Measurements from ENCODE around the gene OR52W1.

OR52W1 gene

DNA sequence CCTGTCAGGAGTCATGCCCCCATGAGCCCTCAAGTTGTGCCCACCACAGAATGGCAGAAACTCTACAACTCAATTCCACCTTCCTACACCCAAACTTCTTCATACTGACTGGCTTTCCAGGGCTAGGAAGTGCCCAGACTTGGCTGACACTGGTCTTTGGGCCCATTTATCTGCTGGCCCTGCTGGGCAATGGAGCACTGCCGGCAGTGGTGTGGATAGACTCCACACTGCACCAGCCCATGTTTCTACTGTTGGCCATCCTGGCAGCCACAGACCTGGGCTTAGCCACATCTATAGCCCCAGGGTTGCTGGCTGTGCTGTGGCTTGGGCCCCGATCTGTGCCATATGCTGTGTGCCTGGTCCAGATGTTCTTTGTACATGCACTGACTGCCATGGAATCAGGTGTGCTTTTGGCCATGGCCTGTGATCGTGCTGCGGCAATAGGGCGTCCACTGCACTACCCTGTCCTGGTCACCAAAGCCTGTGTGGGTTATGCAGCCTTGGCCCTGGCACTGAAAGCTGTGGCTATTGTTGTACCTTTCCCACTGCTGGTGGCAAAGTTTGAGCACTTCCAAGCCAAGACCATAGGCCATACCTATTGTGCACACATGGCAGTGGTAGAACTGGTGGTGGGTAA is at the start of gene OR52W1:
Gene OR52W1 (plus strand): TSS at position 51 of the 637 bp plus-strand sequence. CDS start 0 bp downstream, at position 51.
- in situ Hi-C loops (cut with MboI; ENCODE audit: low sequenced_read_pairs): no loop called here

GRCh38 chr11:6151117-6151516 is 47.9 kb upstream of the OR52W1 start:
- in situ Hi-C loops (cut with MboI; ENCODE audit: low sequenced_read_pairs): no loop called here

DNA sequence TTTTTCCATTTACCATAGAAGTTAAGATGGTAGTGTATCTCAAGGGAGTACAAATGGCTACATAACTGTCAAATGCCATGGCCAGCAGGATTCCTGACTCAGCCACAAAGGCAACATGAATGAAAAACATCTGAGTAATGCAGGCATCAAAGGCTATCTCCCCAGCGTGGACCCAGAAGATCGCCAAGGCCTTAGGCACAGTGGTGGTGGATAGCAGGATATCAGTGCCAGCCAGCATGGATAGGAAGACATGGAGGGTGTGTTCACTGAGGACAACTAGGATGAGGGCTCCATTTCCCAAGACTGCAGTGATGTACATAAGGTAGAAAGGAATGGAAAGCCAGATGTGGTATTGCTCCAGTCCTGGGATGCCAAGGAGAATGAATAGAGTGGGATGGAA is 46.9 kb upstream of the OR52W1 start:
- in situ Hi-C loops (cut with MboI; ENCODE audit: low sequenced_read_pairs): no loop called here

DNA sequence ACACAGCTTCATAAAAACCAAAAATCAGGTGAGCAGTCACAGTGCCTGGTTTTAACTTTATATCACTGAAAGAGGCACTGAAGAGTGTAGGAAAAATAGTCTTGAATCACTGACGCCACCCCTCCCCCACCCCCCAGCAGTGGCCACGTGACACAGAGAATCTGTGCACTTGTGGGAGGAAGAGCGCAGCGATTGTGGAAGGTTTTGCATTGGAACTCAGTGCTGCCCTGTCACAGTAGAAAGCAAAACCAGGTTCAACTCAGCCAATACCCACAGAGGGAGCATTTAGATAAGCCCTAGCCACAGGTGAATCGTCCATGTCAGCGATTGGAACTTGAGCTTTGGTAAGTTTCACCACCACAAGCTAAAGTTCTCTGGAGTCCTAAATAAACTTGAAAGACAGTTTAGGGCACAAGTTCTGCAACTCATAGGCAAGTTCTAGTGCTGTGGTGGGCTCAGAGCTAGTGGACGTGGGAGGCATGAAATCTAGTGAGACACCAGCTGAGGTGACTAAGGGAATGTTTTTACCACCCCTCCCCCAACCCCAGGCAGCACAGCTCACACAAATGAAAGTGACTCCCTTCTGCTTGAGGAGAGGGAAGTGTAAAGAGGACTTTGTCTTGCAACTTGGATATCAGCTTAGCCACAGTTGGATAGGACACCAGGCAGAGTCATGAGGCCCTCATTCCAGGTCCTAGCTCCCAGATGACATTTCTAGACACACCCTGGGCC is 42.2 kb upstream of the OR52W1 start:
- in situ Hi-C loops (cut with MboI; ENCODE audit: low sequenced_read_pairs): no loop called here

GRCh38 chr11:6170226-6170625 is 28.8 kb upstream of the OR52W1 start, which contains the start of gene OR52B2:
OR52B2 (minus strand) TSS chr11:6170326; CDS start chr11:6170326, 0 bp downstream.
- in situ Hi-C loops (cut with MboI; ENCODE audit: low sequenced_read_pairs): no loop called here

DNA sequence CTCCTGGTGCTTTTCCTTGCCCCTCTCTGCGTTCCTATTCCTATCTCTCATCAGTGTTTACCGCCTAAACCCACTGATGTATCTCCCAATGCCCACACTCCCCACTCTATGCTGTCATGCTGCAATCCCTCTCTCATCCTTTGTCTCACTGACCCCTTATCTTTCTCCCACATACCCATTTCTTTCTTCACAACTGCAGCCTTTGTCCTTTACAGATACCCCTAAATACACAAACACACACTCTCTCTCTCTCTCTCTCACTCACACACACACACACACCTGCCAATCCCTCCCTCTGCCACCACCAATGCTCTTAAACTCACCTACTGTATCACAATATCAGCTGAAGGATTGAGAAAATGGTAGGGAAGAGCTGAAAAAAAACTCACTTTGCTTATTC is 23.6 kb upstream of the OR52W1 start:
- in situ Hi-C loops (cut with MboI; ENCODE audit: low sequenced_read_pairs): no loop called here

DNA sequence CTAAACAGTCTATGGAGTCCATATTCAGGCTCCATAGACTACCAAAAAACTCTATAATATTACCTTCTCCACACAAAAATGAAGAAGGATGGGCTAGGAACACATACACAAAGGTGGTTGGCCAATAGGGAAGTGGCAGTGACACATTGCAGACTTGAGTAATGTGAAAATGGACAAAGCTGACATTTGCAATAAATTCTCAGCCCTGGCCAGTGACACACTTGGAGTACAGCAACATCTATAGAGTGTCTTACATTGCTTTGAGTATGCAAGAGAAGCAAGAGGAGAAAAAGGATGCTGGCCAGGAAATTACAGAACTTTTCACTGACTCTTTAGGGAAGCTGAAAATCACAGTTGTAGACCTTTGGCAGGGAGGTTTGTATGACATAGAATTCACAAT is 7.3 kb upstream of the OR52W1 start:
- in situ Hi-C loops (cut with MboI; ENCODE audit: low sequenced_read_pairs): no loop called here

DNA sequence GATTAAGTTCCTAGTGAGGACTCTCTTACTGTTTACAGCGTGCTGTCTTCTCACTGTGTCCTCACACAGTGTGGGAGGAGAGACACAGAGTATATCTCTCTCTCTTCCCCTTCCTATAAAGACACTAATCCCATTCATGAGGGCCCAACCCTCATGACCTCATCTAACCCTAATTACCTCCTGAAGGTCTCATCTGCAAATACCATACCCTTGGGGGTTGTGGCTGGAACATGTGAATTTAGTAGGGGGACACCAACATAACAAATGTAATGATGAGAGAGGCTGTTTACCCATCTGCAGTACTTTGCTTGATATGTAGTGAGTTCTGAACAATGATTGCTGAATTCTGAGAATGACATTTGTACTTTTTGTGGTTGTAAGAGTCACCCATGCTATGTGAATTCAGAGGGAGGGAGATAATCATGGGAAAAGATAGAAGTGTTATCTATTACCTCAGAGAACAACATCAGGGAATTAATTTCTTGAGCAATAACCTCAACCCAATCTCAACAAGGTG is 4.9 kb upstream of the OR52W1 start:
- in situ Hi-C loops (cut with MboI; ENCODE audit: low sequenced_read_pairs): no loop called here

DNA sequence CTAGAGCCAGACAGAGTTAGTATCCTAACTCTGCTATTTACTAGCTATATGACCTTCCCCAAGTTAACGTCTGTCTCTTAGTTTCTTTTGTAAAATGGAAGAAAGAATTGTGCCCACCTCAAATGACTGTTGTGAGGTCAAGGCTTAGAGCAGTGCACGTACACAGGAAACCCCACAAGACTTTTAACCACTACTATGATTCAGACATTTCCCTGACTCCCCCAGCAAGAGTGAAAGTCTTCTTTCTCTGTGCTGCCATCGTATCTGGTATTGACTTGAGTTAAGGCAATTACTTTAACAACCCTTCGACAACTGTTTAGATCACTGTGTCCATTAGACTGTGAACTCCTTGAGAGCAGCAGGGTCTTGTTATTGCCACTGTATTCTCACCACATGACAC is 2.6 kb upstream of the OR52W1 start:
- in situ Hi-C loops (cut with MboI; ENCODE audit: low sequenced_read_pairs): no loop called here

GRCh38 chr11:6197466-6198200 is 1.4 kb upstream of the OR52W1 start:
- in situ Hi-C loops (cut with MboI; ENCODE audit: low sequenced_read_pairs): no loop called here

DNA sequence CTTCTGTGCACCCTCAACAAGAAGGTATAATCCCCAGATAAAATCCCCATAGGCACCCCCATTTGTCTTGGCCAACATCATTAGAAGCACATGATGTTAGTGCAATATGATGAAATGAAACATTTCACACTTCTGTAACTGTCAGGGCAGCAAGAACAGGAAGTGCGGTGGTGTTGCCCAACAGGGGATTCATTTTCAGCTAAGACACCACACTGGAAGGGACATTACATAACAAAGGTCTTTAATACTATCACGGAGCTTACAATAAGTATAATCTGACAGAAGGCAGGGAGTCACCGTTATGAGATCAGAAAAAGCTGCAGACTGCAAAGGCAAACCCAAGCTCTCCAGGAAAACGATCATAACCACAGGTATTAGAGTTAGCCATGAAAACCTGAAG is 2.0 kb downstream of the OR52W1 start:
- in situ Hi-C loops (cut with MboI; ENCODE audit: low sequenced_read_pairs): no loop called here

GRCh38 chr11:6201481-6201880 is 2.5 kb downstream of the OR52W1 start:
- in situ Hi-C loops (cut with MboI; ENCODE audit: low sequenced_read_pairs): no loop called here

DNA sequence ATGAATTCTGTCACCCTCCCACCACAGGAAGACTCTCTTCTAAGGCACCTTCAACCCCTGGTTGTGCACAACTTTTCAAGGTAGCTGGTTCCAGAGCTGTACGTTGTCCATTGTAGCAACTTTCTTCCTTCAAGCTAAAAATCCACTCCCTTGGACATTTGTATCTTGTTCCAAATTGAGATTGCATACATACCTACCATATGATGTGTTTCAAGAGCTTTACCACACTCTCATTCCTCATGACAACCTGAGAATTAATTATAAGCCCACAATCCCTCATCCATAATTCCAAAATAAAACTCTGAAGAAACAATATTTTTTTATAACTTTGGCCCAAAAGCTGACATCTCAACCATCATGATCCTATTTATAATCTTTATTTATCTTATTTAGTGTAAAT is 3.0 kb downstream of the OR52W1 start:
- in situ Hi-C loops (cut with MboI; ENCODE audit: low sequenced_read_pairs): no loop called here

DNA sequence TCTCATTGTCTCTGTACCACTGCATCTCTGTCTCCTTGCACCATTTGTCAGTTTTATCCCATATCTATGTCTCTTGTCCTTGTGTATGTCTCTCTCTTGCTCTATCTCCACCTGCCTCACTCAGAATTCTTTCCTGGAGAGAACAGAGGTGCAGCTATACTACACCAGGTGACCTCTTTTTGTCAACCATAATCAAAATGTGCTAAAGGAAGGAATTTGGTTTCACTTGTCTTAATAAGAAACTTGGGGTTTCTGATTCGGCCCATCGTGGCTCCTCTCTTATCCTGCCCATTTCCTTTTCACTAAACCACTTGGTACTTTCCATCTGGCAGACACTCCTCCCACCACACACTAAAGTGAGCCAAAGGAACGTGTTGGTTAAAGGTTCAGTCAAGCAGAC is 4.3 kb downstream of the OR52W1 start:
- in situ Hi-C loops (cut with MboI; ENCODE audit: low sequenced_read_pairs): no loop called here

DNA sequence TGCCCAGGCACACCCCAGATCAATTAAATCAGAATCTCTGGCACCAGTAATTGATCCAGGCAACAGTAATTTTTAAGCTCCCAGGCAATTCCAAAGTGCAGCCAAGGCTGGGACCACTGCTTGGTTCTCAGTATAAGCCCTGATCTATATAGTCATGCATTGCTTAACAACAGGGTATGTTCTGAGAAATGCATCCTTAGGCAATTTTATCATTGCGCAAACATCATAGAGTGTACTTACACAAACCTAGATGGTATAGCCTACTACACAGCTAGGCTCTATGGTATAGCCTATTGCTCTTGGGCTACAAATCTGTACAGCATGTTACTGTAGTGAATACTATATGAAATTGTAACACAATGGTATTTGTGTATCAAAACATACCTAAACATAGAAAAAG is 5.7 kb downstream of the OR52W1 start:
- in situ Hi-C loops (cut with MboI; ENCODE audit: low sequenced_read_pairs): no loop called here

DNA sequence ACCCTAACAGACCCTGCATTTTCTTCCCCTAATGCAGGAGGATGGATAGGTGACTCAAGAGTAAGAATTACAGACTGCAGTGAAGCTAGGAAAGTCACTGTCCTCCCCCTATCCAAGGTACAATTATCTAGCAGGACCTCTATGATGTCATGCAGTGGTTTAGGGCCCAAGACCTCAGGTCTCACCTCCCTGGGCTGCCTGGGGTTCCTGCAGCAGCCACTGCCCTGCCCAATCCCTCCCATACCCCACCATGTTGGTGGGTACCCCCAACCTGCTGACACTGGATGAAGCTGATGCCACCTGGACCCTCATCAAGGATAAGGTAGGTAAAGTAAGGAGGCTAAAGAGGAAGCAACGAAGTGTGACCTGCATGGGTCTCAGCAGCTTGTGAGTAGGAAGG is 6.3 kb downstream of the OR52W1 start, which contains the start of gene C11orf42:
Gene C11orf42 (plus strand): TSS at position 192 of the 400 bp plus-strand sequence. CDS start 59 bp downstream, at position 251.
- in situ Hi-C loops (cut with MboI; ENCODE audit: low sequenced_read_pairs): no loop called here

DNA sequence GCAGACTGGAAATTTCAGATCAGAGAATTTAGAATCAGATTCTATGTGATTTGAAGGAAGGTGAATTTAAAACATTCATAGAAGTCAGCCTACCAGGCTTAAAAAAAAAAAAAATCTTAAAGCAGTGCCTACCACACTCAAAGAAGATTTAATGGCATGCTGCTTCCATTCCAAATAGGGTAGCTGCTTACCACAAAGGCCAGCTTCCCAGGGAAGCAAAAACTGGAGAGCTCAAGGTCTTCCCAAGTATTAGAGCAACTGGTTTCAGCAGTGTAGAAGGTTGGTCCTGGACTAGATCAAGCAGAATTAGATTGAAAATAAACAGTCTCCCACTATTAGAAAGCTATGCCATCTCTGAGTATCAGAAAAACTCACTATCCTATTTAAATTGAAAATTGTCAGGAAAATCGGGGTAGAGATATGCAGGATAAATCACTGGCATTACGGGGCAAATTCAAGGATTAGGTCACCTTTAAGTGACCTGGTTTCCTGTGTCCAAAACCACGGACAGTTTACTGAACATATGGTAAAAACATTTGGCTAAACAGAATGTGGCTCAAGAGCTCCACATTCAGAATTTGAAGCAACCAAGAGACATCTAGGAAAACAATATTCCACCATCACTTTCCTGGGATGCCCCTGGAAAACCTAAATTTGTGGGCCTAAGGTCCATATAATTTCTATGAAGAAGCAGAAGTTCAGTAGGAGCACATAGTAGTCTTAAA is 7.6 kb downstream of the OR52W1 start:
- in situ Hi-C loops (cut with MboI; ENCODE audit: low sequenced_read_pairs): no loop called here

DNA sequence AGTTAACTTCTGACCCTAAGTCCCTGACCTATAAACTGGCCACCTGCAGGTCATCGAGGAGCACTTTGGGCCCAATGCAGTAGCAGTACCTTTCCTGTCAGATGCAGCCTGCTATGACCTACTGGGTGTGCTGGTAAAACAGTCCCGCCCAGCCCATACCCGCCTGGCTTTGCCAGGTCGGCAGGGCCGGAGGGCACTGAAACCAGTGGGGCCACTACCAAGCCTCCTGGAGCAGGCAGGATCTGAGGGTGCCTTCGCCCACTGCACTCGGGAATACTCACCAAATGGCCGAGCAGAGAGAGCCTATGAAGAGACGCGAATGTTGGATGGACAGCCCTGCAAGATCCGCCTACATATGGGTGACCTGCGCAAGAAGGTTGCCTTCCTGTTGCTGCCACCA is 10.8 kb downstream of the OR52W1 start:
- in situ Hi-C loops (cut with MboI; ENCODE audit: low sequenced_read_pairs): no loop called here

- in situ Hi-C loops (cut with MboI; ENCODE audit: low sequenced_read_pairs): no loop called here
Measured at GRCh38 chr11:6210274-6210955, 11.4 kb downstream of the OR52W1 start.

- in situ Hi-C loops (cut with MboI; ENCODE audit: low sequenced_read_pairs): no loop called here
Measured at GRCh38 chr11:6214530-6214929, 15.5 kb downstream of the OR52W1 start.
